GF-D8 (cell line): ENCODE data around the gene CUX1.
"Not testable (repeated sequence)": the region's sequence is repeated elsewhere in the genome, so short reads cannot be mapped to it uniquely, and the experiment has no call there.

Source experiments
- DNase-seq: peaks from one replicate; lab custom pipeline; 2025; lab: John Stamatoyannopoulos, UW

CUX1 gene

GRCh38 chr7:101854084-101854865, 36.8 kb downstream of the CUX1 start:
- no peak for DNase-seq

GRCh38 chr7:101856473-101857357, 39.3 kb downstream of the CUX1 start:
- peak; percentile 98 for DNase-seq

- DNase-seq, result no peak
Observed at GRCh38 chr7:101857358-101857811, 40.0 kb downstream of the CUX1 start.

- no peak for DNase-seq
Observed at GRCh38 chr7:101858437-101859385, 41.3 kb downstream of the CUX1 start.

GRCh38 chr7:101859411-101860106, 42.1 kb downstream of the CUX1 start:
- no peak for DNase-seq

GRCh38 chr7:101860316-101861217, 43.1 kb downstream of the CUX1 start:
- DNase-seq, result no peak

GRCh38 chr7:101861218-101861775, 43.9 kb downstream of the CUX1 start:
- no peak for DNase-seq

GRCh38 chr7:101862280-101863220, 45.1 kb downstream of the CUX1 start:
- no peak for DNase-seq

- no peak for DNase-seq
Observed at GRCh38 chr7:101863598-101863997, 46.2 kb downstream of the CUX1 start.

- no peak for DNase-seq
Observed at GRCh38 chr7:101864039-101864438, 46.6 kb downstream of the CUX1 start.

- DNase-seq, result no peak
Observed at GRCh38 chr7:101865031-101865430, 47.6 kb downstream of the CUX1 start.

GRCh38 chr7:101865455-101865854, 48.0 kb downstream of the CUX1 start:
- no peak for DNase-seq

GRCh38 chr7:101866328-101866727, 48.9 kb downstream of the CUX1 start:
- no peak for DNase-seq

GRCh38 chr7:101867265-101867664, 49.8 kb downstream of the CUX1 start:
- no peak for DNase-seq

GRCh38 chr7:101867681-101868080, 50.3 kb downstream of the CUX1 start:
- DNase-seq, result not testable (repeated sequence)

- DNase-seq, result no peak
Observed at GRCh38 chr7:101868191-101868950, 50.9 kb downstream of the CUX1 start.

- no peak for DNase-seq
Observed at GRCh38 chr7:101869026-101869900, 51.8 kb downstream of the CUX1 start.
